Activated CD8-positive, alpha-beta memory T cell treated with anti-CD3 and anti-CD28 coated beads, Interleukin-2, amount 10 ng/mL, durations not matched to agents 7 days and 5 days (primary cell): ENCODE data around the gene ECM1. TPM values are rescaled to one million over a fixed set of nuclear protein-coding genes. Genes with fewer than 3 reads are reported as not detected.

Experiments used
- ATAC-seq: fragments of 150-1000 bp; cut with Tn5 transposase; one replicate; pipeline ENCODE4 v1.10.0; 2021; ENCODE audit warnings: moderate library complexity
- CTCF ChIA-PET: fragments of 350-600 bp; sonication (Branson Sonifier 250); formaldehyde crosslinking; loops from one replicate; lab custom pipeline; 2021; ENCODE audit warnings: antibody characterized with exemption; lab: Charles Lee
- DNase-seq: peaks from one replicate; pipeline ENCODE4 v3.0.0-alpha.2; 2020
- H3K27ac Mint-ChIP-seq: one replicate; pipeline ENCODE4 v1.8.0; 2021; ENCODE audit warnings: mild to moderate bottlenecking, mixed read lengths
- H3K27me3 Mint-ChIP-seq: one replicate; pipeline ENCODE4 v1.8.0; 2021; ENCODE audit warnings: mixed read lengths
- H3K36me3 Mint-ChIP-seq: one replicate; pipeline ENCODE4 v1.8.0; 2021; ENCODE audit warnings: mild to moderate bottlenecking, mixed read lengths
- H3K4me1 Mint-ChIP-seq: one replicate; pipeline ENCODE4 v1.8.0; 2021; ENCODE audit warnings: mixed read lengths
- H3K4me3 Mint-ChIP-seq: one replicate; pipeline ENCODE4 v1.8.0; 2021; ENCODE audit warnings: mild to moderate bottlenecking, moderate library complexity, mixed read lengths
- H3K9me3 Mint-ChIP-seq: one replicate; pipeline ENCODE4 v1.8.0; 2022; ENCODE audit warnings: low read depth, mixed read lengths
- total RNA-seq, 2 experiments: library from RNA; stranded (reverse); gene quantifications; one replicate each; pipeline ENCODE4 v1.2.3, GENCODE V29; 2021

ECM1 gene
- total RNA-seq, 2 experiments from 2014 or later: 1.0 to 1.3 TPM

DNA sequence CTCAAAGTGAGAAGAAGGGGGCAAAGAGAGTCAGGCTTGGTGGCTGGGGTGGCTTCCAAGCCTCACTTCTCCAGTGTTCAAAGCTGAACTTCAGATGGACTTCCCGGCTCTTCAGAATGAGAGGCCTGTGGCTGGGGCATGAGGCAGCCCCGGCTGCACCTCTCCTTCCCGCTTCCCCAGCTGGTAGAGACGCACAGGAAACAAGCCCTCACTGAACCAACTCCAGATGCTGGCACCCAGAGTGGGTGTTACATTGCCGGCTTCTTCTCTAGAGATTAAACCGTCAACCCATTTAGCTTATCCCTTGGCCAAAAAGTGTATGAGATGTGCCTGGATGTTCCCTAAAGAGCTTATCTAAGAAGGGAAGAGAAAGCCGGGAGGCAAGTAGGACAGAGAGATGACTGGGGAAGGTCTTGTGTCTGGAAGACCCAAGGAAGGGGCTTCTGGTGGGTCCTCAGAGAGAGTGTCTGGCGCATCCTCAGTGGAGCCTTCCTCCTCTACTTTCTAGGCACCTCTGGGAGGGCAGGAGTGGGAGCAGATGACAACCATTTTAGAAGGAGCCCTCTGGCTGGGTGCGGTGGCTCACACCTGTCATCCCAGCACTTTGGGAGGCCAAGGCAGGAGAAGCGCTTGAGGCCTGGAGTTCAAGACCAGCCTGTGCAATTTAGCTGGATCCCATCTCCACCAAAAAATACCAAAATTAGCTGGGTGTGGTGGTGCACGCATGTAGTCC, 43.3 kb downstream of the ECM1 start:
- Mint-ChIP-seq H3K9me3 (no peaks in the 10 kb centered on the region), H3K4me3 (no peak overlapping the region), H3K4me1 (peaks cover 24% of the 10 kb centered on the region), H3K27ac (no peak overlapping the region), H3K27me3 (peaks cover 32% of the 10 kb centered on the region), H3K36me3 (no peaks in the 10 kb centered on the region)
- CTCF ChIA-PET: interaction anchor here (0.8 to 1.8 kb wide), 6 partner anchors 8 to 58 kb away, joined by 3 to 17 read pairs (median 4); partner anchors contain the start of gene FALEC
- ATAC-seq (no peak), DNase-seq (no peak)

DNA sequence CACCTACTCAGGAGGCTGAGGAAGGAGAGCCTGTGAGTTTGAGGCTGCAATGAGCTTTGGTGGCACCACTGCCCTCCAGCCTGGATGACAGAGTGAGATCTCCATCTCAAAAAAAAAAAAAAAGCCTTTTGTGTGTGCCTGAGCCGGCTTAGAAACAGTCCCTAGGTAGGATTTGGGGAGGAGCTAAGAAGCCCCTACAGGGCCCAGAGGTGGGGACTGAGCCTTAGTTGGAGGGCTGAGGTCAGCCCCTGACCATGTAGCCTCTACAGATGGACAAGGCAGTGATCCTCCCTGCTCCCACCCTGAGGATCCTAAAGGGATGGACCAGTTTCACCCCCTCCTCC, 43.8 kb downstream of the ECM1 start:
- no peak overlapping the region for H3K27ac Mint-ChIP-seq
- no peak for DNase-seq
- peaks cover 27% of the 10 kb centered on the region for H3K27me3 Mint-ChIP-seq
- CTCF ChIA-PET: interaction anchor here (0.8 to 1.8 kb wide), 5 partner anchors 9 to 58 kb away, joined by 3 to 17 read pairs (median 4); partner anchors contain the start of gene FALEC
- H3K36me3 Mint-ChIP-seq: no peaks in the 10 kb centered on the region
- no peaks in the 10 kb centered on the region for H3K9me3 Mint-ChIP-seq
- no peak overlapping the region for H3K4me3 Mint-ChIP-seq
- ATAC-seq: no peak
- H3K4me1 Mint-ChIP-seq: peaks cover 24% of the 10 kb centered on the region

DNA sequence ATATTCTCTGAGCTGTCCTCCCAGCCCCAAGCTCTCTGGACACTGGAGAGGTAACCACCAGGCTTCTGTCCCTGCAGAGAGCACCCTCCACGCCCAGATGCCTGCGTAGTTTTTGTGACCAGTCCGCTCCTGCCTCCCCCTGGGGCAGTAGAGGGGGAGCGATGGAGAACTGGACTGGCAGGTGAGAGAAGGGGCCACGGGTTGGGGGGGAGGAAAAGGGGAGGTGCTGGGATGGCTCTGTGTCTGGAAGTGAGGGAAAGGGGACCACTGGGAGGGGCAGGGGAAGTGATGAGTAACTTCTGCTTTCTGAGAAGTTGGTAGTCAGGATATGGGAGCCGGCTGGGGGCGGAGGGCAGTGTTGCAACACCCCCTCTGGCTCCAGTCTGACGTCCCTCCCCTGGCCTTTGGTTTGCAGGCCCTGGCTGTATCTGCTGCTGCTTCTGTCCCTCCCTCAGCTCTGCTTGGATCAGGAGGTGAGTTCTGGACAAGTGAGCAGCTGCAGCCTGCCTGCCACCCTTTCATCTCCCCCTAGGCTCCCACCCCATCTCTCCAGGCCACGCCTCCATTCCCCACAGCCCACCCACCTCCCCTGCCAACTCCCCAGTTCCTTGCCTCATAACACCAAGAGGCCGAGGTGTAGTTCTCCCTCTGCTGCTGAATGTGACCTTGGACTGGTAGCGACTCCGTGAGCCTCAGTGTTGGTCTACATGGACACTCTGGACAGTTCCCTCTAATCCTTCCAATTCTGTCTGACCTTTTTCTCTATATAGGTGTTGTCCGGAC, 44.4 kb downstream of the ECM1 start:
- H3K27me3 Mint-ChIP-seq: peaks cover 23% of the 10 kb centered on the region

GRCh38 chr1:150552911-150553289, 45.0 kb downstream of the ECM1 start:
- peaks cover 24% of the 10 kb centered on the region for H3K4me1 Mint-ChIP-seq
- H3K9me3 Mint-ChIP-seq: no peaks in the 10 kb centered on the region
- no peaks in the 10 kb centered on the region for H3K36me3 Mint-ChIP-seq
- CTCF ChIA-PET: interaction anchor here (1.0 kb wide), 1 partner anchor 63 kb away, joined by 3 read pairs; no protein-coding TSS in a partner anchor
- peak overlapping the region; percentile 32 for H3K27ac Mint-ChIP-seq
- no peak overlapping the region for H3K4me3 Mint-ChIP-seq
- ATAC-seq (no peak), DNase-seq (no peak)
- peaks cover 23% of the 10 kb centered on the region for H3K27me3 Mint-ChIP-seq

More for the DNA sequence above, 44.4 kb downstream of the ECM1 start:
- Mint-ChIP-seq H3K4me3 (no peak overlapping the region), H3K36me3 (no peaks in the 10 kb centered on the region), H3K4me1 (peaks cover 24% of the 10 kb centered on the region), H3K27ac (peak overlapping the region; percentile 32), H3K9me3 (no peaks in the 10 kb centered on the region)
- peak; percentile 41 for DNase-seq
- no peak for ATAC-seq
- CTCF ChIA-PET: interaction anchor here (1.5 to 1.8 kb wide), 2 partner anchors 9 to 36 kb away, joined by 6 to 17 read pairs; partner anchors contain the start of gene FALEC

- no peak overlapping the region for H3K4me3 Mint-ChIP-seq
- no peaks in the 10 kb centered on the region for H3K36me3 Mint-ChIP-seq
- ATAC-seq (no peak), DNase-seq (peak; percentile 39)
- H3K4me1 Mint-ChIP-seq: peaks cover 22% of the 10 kb centered on the region
- no peaks in the 10 kb centered on the region for H3K9me3 Mint-ChIP-seq
- peaks cover 21% of the 10 kb centered on the region for H3K27me3 Mint-ChIP-seq
- CTCF ChIA-PET: interaction anchor here (1.0 kb wide), 1 partner anchor 62 kb away, joined by 3 read pairs; no protein-coding TSS in a partner anchor
- no peak overlapping the region for H3K27ac Mint-ChIP-seq
Measured at GRCh38 chr1:150553392-150554085, 45.6 kb downstream of the ECM1 start.

DNA sequence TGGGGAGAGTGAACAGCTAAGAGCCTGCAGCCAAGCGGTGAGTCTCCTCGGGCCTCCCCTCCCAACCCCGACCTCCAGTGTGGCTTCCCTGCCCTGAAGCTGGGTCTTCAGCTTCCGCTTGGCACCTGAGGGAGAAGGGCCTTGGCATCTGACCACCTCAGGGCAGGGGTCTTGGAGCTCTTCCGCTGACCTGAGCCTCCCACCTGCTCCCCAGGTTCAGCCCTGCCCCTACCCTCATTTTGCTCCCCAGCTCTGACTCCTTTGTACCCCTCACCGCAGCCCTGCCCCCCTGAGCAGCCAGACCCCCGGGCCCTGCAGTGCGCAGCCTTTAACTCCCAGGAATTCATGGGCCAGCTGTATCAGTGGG, 46.2 kb downstream of the ECM1 start:
- no peak overlapping the region for H3K27ac Mint-ChIP-seq
- H3K9me3 Mint-ChIP-seq: no peaks in the 10 kb centered on the region
- no peak overlapping the region for H3K4me3 Mint-ChIP-seq
- H3K4me1 Mint-ChIP-seq: peaks cover 21% of the 10 kb centered on the region
- no peak for ATAC-seq
- H3K36me3 Mint-ChIP-seq: no peaks in the 10 kb centered on the region
- CTCF ChIA-PET: interaction anchor here (1.0 kb wide), 1 partner anchor 62 kb away, joined by 3 read pairs; no protein-coding TSS in a partner anchor
- H3K27me3 Mint-ChIP-seq: peaks cover 20% of the 10 kb centered on the region
- no peak for DNase-seq

DNA sequence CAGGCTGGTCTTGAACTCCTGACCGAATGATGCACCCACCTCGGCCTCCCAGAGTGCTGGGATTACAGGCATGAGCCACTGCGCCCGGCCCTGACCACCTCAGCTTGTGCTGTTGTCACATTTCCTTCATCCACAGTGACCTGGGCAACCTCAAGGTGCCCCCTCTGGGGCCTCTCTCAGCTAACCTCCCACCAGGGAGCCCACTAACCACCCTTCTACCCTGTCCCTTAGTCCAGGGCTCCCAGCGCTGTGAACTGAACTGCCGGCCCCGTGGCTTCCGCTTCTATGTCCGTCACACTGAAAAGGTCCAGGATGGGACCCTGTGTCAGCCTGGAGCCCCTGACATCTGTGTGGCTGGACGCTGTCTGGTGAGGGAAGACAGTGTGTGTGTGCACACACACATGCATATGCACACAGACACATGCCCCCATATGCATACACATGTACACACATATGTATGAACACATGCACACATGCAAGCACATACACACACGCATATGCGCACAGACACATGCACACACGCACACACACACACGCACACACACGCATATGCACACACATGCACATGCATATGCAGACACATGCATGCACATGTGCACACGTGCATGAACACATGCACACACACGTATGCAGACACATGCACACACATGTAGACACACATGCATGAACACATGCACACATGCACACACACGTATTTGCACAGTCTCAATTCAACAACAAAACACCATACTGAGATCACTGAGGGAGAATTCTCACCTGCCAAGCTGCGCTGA, 47.5 kb downstream of the ECM1 start:
- H3K4me3 Mint-ChIP-seq: no peak overlapping the region
- H3K9me3 Mint-ChIP-seq: no peaks in the 10 kb centered on the region
- CTCF ChIA-PET: interaction anchor here (11.1 kb wide), 1 partner anchor 59 kb away, joined by 297 read pairs; no protein-coding TSS in a partner anchor
- H3K27ac Mint-ChIP-seq: no peak overlapping the region
- H3K36me3 Mint-ChIP-seq: no peaks in the 10 kb centered on the region
- ATAC-seq (no peak), DNase-seq (no peak)
- peaks cover 13% of the 10 kb centered on the region for H3K27me3 Mint-ChIP-seq
- H3K4me1 Mint-ChIP-seq: peaks cover 24% of the 10 kb centered on the region

DNA sequence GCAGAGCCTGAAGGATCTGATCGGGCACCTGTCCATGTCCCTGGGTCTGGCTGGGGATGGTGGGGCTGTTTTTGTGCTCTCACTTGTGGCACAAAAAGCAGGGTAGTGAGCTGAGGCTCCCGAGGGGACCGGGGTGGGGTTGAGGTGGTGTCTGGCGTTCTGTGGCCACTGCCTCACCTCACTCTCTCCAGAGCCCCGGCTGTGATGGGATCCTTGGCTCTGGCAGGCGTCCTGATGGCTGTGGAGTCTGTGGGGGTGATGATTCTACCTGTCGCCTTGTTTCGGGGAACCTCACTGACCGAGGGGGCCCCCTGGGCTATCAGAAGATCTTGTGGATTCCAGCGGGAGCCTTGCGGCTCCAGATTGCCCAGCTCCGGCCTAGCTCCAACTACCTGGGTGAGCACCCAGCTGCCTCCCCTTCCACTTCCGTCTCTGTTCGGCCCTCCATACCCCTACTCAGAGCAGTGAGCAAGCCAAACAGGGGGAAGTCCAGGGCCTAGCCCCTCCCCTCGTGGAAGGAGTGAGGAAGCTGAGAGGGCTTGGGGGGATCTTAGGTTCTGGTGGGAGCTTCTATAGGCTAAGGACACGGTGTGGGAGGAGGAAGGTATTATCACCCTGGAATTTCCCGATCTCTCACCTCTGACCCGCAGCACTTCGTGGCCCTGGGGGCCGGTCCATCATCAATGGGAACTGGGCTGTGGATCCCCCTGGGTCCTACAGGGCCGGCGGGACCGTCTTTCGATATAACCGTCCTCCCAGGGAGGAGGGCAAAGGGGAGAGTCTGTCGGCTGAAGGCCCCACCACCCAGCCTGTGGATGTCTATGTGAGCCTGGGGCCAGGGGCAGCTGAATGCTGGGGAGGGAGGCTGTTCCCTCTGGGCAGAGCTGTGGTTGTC, 48.3 kb downstream of the ECM1 start:
- H3K36me3 Mint-ChIP-seq: no peaks in the 10 kb centered on the region
- peaks cover 4% of the 10 kb centered on the region for H3K27me3 Mint-ChIP-seq
- DNase-seq (no peak), ATAC-seq (no peak)
- CTCF ChIA-PET: interaction anchor here (1.4 to 11.1 kb wide), 2 partner anchors 23 to 58 kb away, joined by 4 to 297 read pairs; no protein-coding TSS in a partner anchor
- no peak overlapping the region for H3K27ac Mint-ChIP-seq
- H3K4me1 Mint-ChIP-seq: peaks cover 26% of the 10 kb centered on the region
- no peak overlapping the region for H3K4me3 Mint-ChIP-seq
- no peaks in the 10 kb centered on the region for H3K9me3 Mint-ChIP-seq

GRCh38 chr1:150557065-150557600, 49.2 kb downstream of the ECM1 start:
- Mint-ChIP-seq H3K9me3 (no peaks in the 10 kb centered on the region), H3K27me3 (no peaks in the 10 kb centered on the region), H3K36me3 (no peaks in the 10 kb centered on the region), H3K4me3 (no peak overlapping the region), H3K4me1 (peaks cover 22% of the 10 kb centered on the region), H3K27ac (no peak overlapping the region)
- no peak for DNase-seq
- no peak for ATAC-seq
- CTCF ChIA-PET: interaction anchor here (1.3 to 12.0 kb wide), 6 partner anchors 17 to 302 kb away, joined by 4 to 297 read pairs (median 34); partner anchors contain the start of genes ENSA and MCL1

DNA sequence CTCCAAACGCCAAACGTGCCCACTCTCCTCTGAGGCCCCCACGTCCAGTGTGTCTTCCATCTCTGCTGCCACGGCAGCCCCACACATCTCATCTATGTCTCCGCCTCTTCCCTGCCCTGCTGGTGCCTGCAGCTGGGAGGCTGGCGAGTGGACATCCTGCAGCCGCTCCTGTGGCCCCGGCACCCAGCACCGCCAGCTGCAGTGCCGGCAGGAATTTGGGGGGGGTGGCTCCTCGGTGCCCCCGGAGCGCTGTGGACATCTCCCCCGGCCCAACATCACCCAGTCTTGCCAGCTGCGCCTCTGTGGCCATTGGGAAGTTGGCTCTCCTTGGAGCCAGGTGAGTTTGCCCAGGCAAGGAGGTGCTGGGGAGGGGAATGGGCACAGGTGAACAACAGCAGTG, 49.9 kb downstream of the ECM1 start:
- no peak for ATAC-seq
- Mint-ChIP-seq H3K9me3 (no peaks in the 10 kb centered on the region), H3K36me3 (no peaks in the 10 kb centered on the region), H3K4me1 (peaks cover 20% of the 10 kb centered on the region), H3K27me3 (no peaks in the 10 kb centered on the region), H3K27ac (no peak overlapping the region), H3K4me3 (no peak overlapping the region)
- DNase-seq: no peak
- CTCF ChIA-PET: interaction anchor here (1.3 to 12.0 kb wide), 7 partner anchors 10 to 303 kb away, joined by 4 to 297 read pairs (median 30); partner anchors contain the start of genes ADAMTSL4, ENSA and MCL1

GRCh38 chr1:150558303-150558704, 50.4 kb downstream of the ECM1 start:
- no peak overlapping the region for H3K4me3 Mint-ChIP-seq
- CTCF ChIA-PET: interaction anchor here (1.1 to 12.0 kb wide), 7 partner anchors 11 to 303 kb away, joined by 3 to 297 read pairs (median 30); partner anchors contain the start of genes ADAMTSL4, ENSA, MCL1 and TARS2
- ATAC-seq: no peak

More at GRCh38 chr1:150558303-150558704, 50.4 kb downstream of the ECM1 start:
- Mint-ChIP-seq H3K9me3 (no peaks in the 10 kb centered on the region), H3K36me3 (no peaks in the 10 kb centered on the region), H3K27ac (no peak overlapping the region), H3K4me1 (peaks cover 25% of the 10 kb centered on the region), H3K27me3 (no peaks in the 10 kb centered on the region)
- no peak for DNase-seq
